Measurements from ENCODE around the gene SECTM1. TPM values are rescaled to one million over a fixed set of nuclear protein-coding genes. Genes with fewer than 3 reads are reported as not detected.

The SECTM1 gene
- polyA plus RNA-seq, 1 experiment, result 34.4 TPM

- ChIA-PET CTCF (interaction anchor here (0.9 kb wide), 1 partner anchor 68 kb away, joined by 3 read pairs; no protein-coding TSS in a partner anchor), POLR2A (no interaction called here)
- Histone ChIP-seq H3K27me3 (ENCODE audit: control insufficient read depth, insufficient read depth, low read length) (no peaks in the 10 kb centered on the region), H3K36me3 (ENCODE audit: control insufficient read depth, insufficient read depth, low read length) (no peaks in the 10 kb centered on the region), H3K4me3 (ENCODE audit: low read depth, low read length) (no peak overlapping the region)
- no peak for DNase-seq (ENCODE audit: low read depth)
- no peak for TF ChIP-seq CTCF (IDR thresholded peaks at IDR 0.05; ENCODE audit: insufficient read depth, low read depth, low read length)
Observed at GRCh38 chr17:82282239-82283207, 51.0 kb downstream of the SECTM1 start.

GRCh38 chr17:82281502-82282238 is 51.9 kb downstream of the SECTM1 start:
- Histone ChIP-seq H3K36me3 (ENCODE audit: control insufficient read depth, insufficient read depth, low read length) (no peaks in the 10 kb centered on the region), H3K27me3 (ENCODE audit: control insufficient read depth, insufficient read depth, low read length) (no peaks in the 10 kb centered on the region), H3K4me3 (ENCODE audit: low read depth, low read length) (no peak overlapping the region)
- no peak for DNase-seq (ENCODE audit: low read depth)
- ChIA-PET CTCF (interaction anchor here (0.7 kb wide), 1 partner anchor 11 kb away, joined by 3 read pairs; no protein-coding TSS in a partner anchor), POLR2A (no interaction called here)
- no peak for TF ChIP-seq CTCF (IDR thresholded peaks at IDR 0.05; ENCODE audit: insufficient read depth, low read depth, low read length)

- H3K36me3 ChIP-seq (ENCODE audit: control insufficient read depth, insufficient read depth, low read length), result no peaks in the 10 kb centered on the region
- no peaks in the 10 kb centered on the region for H3K27me3 ChIP-seq (ENCODE audit: control insufficient read depth, insufficient read depth, low read length)
- CTCF ChIA-PET, result interaction anchor here (0.7 kb wide), 1 partner anchor 11 kb away, joined by 3 read pairs; no protein-coding TSS in a partner anchor
- TF ChIP-seq CTCF (IDR thresholded peaks at IDR 0.05; ENCODE audit: insufficient read depth, low read depth, low read length), result no peak
- POLR2A ChIA-PET, result no interaction called here
- no peak overlapping the region for H3K4me3 ChIP-seq (ENCODE audit: low read depth, low read length)
- DNase-seq (ENCODE audit: low read depth), result no peak
Observed at GRCh38 chr17:82281076-82281475, 52.5 kb downstream of the SECTM1 start.

GRCh38 chr17:82280537-82280936 is 53.0 kb downstream of the SECTM1 start:
- TF ChIP-seq CTCF (IDR thresholded peaks at IDR 0.05; ENCODE audit: insufficient read depth, low read depth, low read length), result no peak
- ChIA-PET CTCF (no interaction called here), POLR2A (no interaction called here)
- H3K36me3 ChIP-seq (ENCODE audit: control insufficient read depth, insufficient read depth, low read length), result no peaks in the 10 kb centered on the region
- no peak for DNase-seq (ENCODE audit: low read depth)
- no peak overlapping the region for H3K4me3 ChIP-seq (ENCODE audit: low read depth, low read length)
- H3K27me3 ChIP-seq (ENCODE audit: control insufficient read depth, insufficient read depth, low read length), result no peaks in the 10 kb centered on the region

GRCh38 chr17:82278786-82279391 is 54.7 kb downstream of the SECTM1 start:
- Histone ChIP-seq H3K36me3 (ENCODE audit: control insufficient read depth, insufficient read depth, low read length) (no peaks in the 10 kb centered on the region), H3K27me3 (ENCODE audit: control insufficient read depth, insufficient read depth, low read length) (no peaks in the 10 kb centered on the region), H3K4me3 (ENCODE audit: low read depth, low read length) (no peak overlapping the region)
- CTCF ChIA-PET, result no interaction called here
- TF ChIP-seq CTCF (IDR thresholded peaks at IDR 0.05; ENCODE audit: insufficient read depth, low read depth, low read length), result no peak
- no peak for DNase-seq (ENCODE audit: low read depth)
- POLR2A ChIA-PET, result no interaction called here

Data from BJ (cell line).